Loucy (cell line): ENCODE measurements around the gene HUNK.

Experiments
- H2AFZ ChIP-seq: fragments of 200-600 bp; sonication (generic); 2 replicates; pipeline ENCODE4 v1.6.0; 2016; ENCODE audit warnings: antibody characterized with exemption, mild to moderate bottlenecking, low read length, moderate library complexity
- H3F3A ChIP-seq: fragments of 200-600 bp; 2 replicates; pipeline ENCODE4 v1.6.0; 2016; ENCODE audit warnings: antibody characterized with exemption, low read depth, mild to moderate bottlenecking
- H3K27me3 ChIP-seq: fragments of 200-600 bp; sonication (generic); 2 replicates; pipeline ENCODE4 v1.6.1; 2014; ENCODE audit warnings: low read length, mild to moderate bottlenecking; ENCODE audit not compliant: insufficient read depth, poor library complexity, severe bottlenecking
- H3K36me3 ChIP-seq: fragments of 200-600 bp; sonication (generic); 2 replicates; pipeline ENCODE4 v1.6.1; 2016; ENCODE audit warnings: low read length; ENCODE audit not compliant: insufficient read depth
- H3K4me1 ChIP-seq: fragments of 200-600 bp; sonication (generic); 2 replicates; pipeline ENCODE4 v1.5.1; 2014; ENCODE audit warnings: low read length, mild to moderate bottlenecking; ENCODE audit not compliant: insufficient read depth, poor library complexity, severe bottlenecking
- H3K4me2 ChIP-seq: fragments of 200-600 bp; sonication (generic); 2 replicates; pipeline ENCODE4 v1.6.0; 2014; ENCODE audit warnings: antibody characterized with exemption, low read length, low read depth, mild to moderate bottlenecking; ENCODE audit not compliant: poor library complexity, severe bottlenecking
- H3K4me3 ChIP-seq: fragments of 200-600 bp; sonication (generic); 2 replicates; pipeline ENCODE4 v1.5.1; 2014; ENCODE audit warnings: low read length, mild to moderate bottlenecking, mixed read lengths; ENCODE audit not compliant: poor library complexity, severe bottlenecking
- H3K79me2 ChIP-seq: fragments of 200-600 bp; sonication (generic); 2 replicates; pipeline ENCODE4 v1.6.1; 2014; ENCODE audit warnings: low read length; ENCODE audit not compliant: insufficient read depth
- H3K9ac ChIP-seq: fragments of 200-600 bp; sonication (generic); 2 replicates; pipeline ENCODE4 v1.6.0; 2014; ENCODE audit warnings: mild to moderate bottlenecking, low read depth, low read length, moderate library complexity; ENCODE audit not compliant: poor library complexity, severe bottlenecking
- H3K9me2 ChIP-seq: fragments of 200-600 bp; sonication (generic); replicated peaks from 2 replicates; pipeline ENCODE4 v1.6.1; 2016; ENCODE audit warnings: low read depth, low read length, mixed read lengths
- H3K9me3 ChIP-seq: fragments of 200-600 bp; sonication (generic); 2 replicates; pipeline ENCODE4 v1.6.1; 2014; ENCODE audit warnings: mild to moderate bottlenecking, antibody characterized with exemption, low read length, low read depth; ENCODE audit not compliant: insufficient read depth
- H4K20me1 ChIP-seq: fragments of 200-600 bp; sonication (generic); 2 replicates; pipeline ENCODE4 v1.6.0; 2014; ENCODE audit warnings: antibody characterized with exemption, low read length, mild to moderate bottlenecking; ENCODE audit not compliant: insufficient read depth, poor library complexity, severe bottlenecking
- EZH2phosphoT487 ChIP-seq: fragments of 200-600 bp; IDR thresholded peaks from 2 replicates; pipeline ENCODE4 v1.6.1; 2018; ENCODE audit warnings: antibody characterized with exemption, mild to moderate bottlenecking, moderate library complexity, borderline replicate concordance
- TF ChIP-seq, protein P1 (sequence below): fragments of 200-600 bp; sonication (generic); conservative IDR thresholded peaks from 2 replicates; pipeline ENCODE4 v1.5.1; 2014; ENCODE audit warnings: mild to moderate bottlenecking, antibody characterized with exemption, low read length

HUNK gene

DNA sequence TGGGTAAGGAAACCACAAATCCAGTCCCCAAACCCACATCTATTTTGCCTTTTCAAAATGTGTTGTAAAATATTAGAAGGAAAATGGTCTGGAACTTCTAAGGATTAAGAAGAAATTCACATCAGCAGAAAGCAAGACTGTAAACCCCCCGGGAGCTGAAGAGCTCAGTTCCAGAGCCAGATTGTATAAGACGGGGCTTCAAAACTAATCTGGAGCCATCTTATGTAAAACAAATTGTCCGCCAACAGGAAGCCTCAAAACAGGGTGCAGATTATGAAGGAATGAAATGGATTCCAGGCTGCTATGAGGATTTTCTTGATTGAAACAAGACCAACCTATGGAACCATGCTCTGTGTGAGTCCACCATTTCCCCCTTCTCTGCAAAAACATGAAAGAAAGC is 25.1 kb upstream of the HUNK start:
- Histone ChIP-seq H3F3A (no peaks in the 10 kb centered on the region), H3K4me2 (no peak overlapping the region), H3K4me3 (no peak overlapping the region), H3K9me3 (no peaks in the 10 kb centered on the region), H2AFZ (no peak overlapping the region), H3K4me1 (no peaks in the 10 kb centered on the region), H3K9me2 (no peaks in the 10 kb centered on the region), H4K20me1 (no peaks in the 10 kb centered on the region), H3K27me3 (no peaks in the 10 kb centered on the region), H3K9ac (no peak overlapping the region), H3K36me3 (no peaks in the 10 kb centered on the region), H3K79me2 (no peaks in the 10 kb centered on the region)
- TF ChIP-seq, protein P1, sequence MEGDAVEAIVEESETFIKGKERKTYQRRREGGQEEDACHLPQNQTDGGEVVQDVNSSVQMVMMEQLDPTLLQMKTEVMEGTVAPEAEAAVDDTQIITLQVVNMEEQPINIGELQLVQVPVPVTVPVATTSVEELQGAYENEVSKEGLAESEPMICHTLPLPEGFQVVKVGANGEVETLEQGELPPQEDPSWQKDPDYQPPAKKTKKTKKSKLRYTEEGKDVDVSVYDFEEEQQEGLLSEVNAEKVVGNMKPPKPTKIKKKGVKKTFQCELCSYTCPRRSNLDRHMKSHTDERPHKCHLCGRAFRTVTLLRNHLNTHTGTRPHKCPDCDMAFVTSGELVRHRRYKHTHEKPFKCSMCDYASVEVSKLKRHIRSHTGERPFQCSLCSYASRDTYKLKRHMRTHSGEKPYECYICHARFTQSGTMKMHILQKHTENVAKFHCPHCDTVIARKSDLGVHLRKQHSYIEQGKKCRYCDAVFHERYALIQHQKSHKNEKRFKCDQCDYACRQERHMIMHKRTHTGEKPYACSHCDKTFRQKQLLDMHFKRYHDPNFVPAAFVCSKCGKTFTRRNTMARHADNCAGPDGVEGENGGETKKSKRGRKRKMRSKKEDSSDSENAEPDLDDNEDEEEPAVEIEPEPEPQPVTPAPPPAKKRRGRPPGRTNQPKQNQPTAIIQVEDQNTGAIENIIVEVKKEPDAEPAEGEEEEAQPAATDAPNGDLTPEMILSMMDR: no peak
- TF ChIP-seq EZH2phosphoT487: no peak

DNA sequence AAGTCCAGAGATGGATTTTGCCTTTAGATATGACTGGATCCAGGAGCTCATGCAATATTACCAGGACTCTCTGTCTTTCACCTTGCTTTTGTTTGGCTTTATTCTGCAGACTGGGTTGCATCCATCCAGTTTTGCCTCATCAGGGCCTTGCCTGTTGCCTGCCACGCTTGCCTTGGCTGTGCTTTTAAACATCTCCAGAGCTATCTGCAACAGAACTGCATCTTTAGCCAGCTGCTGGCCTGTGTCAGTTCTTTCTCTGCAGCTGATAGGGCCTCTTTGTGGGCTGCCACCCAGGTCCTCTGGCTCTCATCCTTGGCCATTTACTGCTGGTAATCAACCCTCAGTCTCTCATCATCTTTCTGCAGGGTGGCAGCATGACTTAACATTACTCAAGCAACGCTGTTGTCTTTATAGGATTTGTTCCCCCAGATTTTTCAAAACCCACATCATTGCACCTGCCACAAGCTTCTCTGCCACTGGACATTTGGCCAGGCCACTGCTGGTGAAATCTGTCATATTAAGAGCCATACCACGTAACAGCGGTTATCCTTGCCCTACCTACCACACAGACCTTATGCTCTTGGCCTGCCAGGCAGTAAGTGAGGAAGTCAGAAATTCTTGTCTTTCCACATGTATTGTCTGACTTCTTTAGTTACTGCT is 24.4 kb upstream of the HUNK start:
- Histone ChIP-seq H2AFZ (no peak overlapping the region), H3K27me3 (no peaks in the 10 kb centered on the region), H3F3A (no peaks in the 10 kb centered on the region), H3K79me2 (no peaks in the 10 kb centered on the region), H3K9me3 (no peaks in the 10 kb centered on the region), H3K4me3 (no peak overlapping the region), H4K20me1 (no peaks in the 10 kb centered on the region), H3K9me2 (no peaks in the 10 kb centered on the region), H3K36me3 (no peaks in the 10 kb centered on the region), H3K9ac (no peak overlapping the region), H3K4me2 (no peak overlapping the region), H3K4me1 (no peaks in the 10 kb centered on the region)
- no peak for TF ChIP-seq EZH2phosphoT487
- TF ChIP-seq, protein P1: no peak

GRCh38 chr21:31850886-31851285 is 21.9 kb upstream of the HUNK start:
- H4K20me1 ChIP-seq: no peaks in the 10 kb centered on the region
- no peaks in the 10 kb centered on the region for H3K4me1 ChIP-seq
- no peak overlapping the region for H3K4me2 ChIP-seq
- H3K4me3 ChIP-seq: no peak overlapping the region
- no peaks in the 10 kb centered on the region for H3K79me2 ChIP-seq
- H3F3A ChIP-seq: no peaks in the 10 kb centered on the region
- no peaks in the 10 kb centered on the region for H3K9me2 ChIP-seq
- H3K9ac ChIP-seq: no peak overlapping the region
- H2AFZ ChIP-seq: no peak overlapping the region
- no peak for TF ChIP-seq EZH2phosphoT487
- TF ChIP-seq, protein P1: no peak
- H3K27me3 ChIP-seq: no peaks in the 10 kb centered on the region
- no peaks in the 10 kb centered on the region for H3K9me3 ChIP-seq
- no peaks in the 10 kb centered on the region for H3K36me3 ChIP-seq
